Astrocyte (in vitro differentiated cells and primary cell): ENCODE results near the gene SLC8A2. TPM values are rescaled to one million over a fixed set of nuclear protein-coding genes. Genes with fewer than 3 reads are reported as not detected.

ENCODE experiments used
- DNase-seq: peaks from one replicate; pipeline ENCODE4 v3.0.0-alpha.2; 2010; ENCODE audit warnings: low read depth
- FAIRE-seq: peaks from 2 replicates; lab custom pipeline; 2011; peaks lifted over from hg19 to GRCh38; lab: Jason Lieb, UNC
- H2AFZ ChIP-seq: 2 replicates; pipeline ENCODE4 v1.6.0; 2012; ENCODE audit warnings: low read depth, low read length, inconsistent platforms
- H3K27ac ChIP-seq: 2 replicates; pipeline ENCODE4 v1.5.1; 2011; ENCODE audit warnings: low read depth, low read length, inconsistent platforms
- H3K27me3 ChIP-seq: 2 replicates; pipeline ENCODE4 v1.6.0; 2011; ENCODE audit warnings: low read length, inconsistent platforms; ENCODE audit not compliant: insufficient read depth
- H3K36me3 ChIP-seq: 2 replicates; pipeline ENCODE4 v1.5.1; 2011; ENCODE audit warnings: low read length, inconsistent platforms; ENCODE audit not compliant: insufficient read depth
- H3K4me1 ChIP-seq: 2 replicates; pipeline ENCODE4 v1.5.1; 2011; ENCODE audit warnings: low read length, inconsistent platforms; ENCODE audit not compliant: insufficient read depth
- H3K4me2 ChIP-seq: 2 replicates; pipeline ENCODE4 v1.6.0; 2012; ENCODE audit warnings: low read length, inconsistent platforms
- H3K4me3 ChIP-seq: 2 replicates; pipeline ENCODE4 v1.5.1; 2011; ENCODE audit warnings: low read depth, mild to moderate bottlenecking, low read length, inconsistent platforms; ENCODE audit not compliant: insufficient read depth
- H3K79me2 ChIP-seq: 2 replicates; pipeline ENCODE4 v1.6.0; 2012; ENCODE audit warnings: mild to moderate bottlenecking, low read length, inconsistent platforms; ENCODE audit not compliant: insufficient read depth
- H3K9ac ChIP-seq: 2 replicates; pipeline ENCODE4 v1.6.0; 2012; ENCODE audit warnings: mild to moderate bottlenecking, low read length, inconsistent platforms
- H3K9me3 ChIP-seq: 2 replicates; pipeline ENCODE4 v1.5.1; 2012; ENCODE audit warnings: low read depth, mild to moderate bottlenecking, low read length, inconsistent platforms; ENCODE audit not compliant: insufficient read depth
- H4K20me1 ChIP-seq: 2 replicates; pipeline ENCODE4 v1.6.0; 2012; ENCODE audit warnings: low read length, inconsistent platforms; ENCODE audit not compliant: insufficient read depth
- H3K27ac Mint-ChIP-seq: one replicate; pipeline ENCODE4 v1.8.0; 2021; ENCODE audit warnings: mild to moderate bottlenecking, mixed read lengths; ENCODE audit not compliant: unreplicated experiment
- H3K27me3 Mint-ChIP-seq: one replicate; pipeline ENCODE4 v1.8.0; 2021; ENCODE audit warnings: low read depth, mixed read lengths; ENCODE audit not compliant: unreplicated experiment
- H3K36me3 Mint-ChIP-seq: one replicate; pipeline ENCODE4 v1.8.0; 2021; ENCODE audit warnings: low read depth, mixed read lengths; ENCODE audit not compliant: unreplicated experiment
- H3K4me1 Mint-ChIP-seq: one replicate; pipeline ENCODE4 v1.8.0; 2021; ENCODE audit warnings: low read depth, mixed read lengths; ENCODE audit not compliant: unreplicated experiment
- H3K4me3 Mint-ChIP-seq: one replicate; pipeline ENCODE4 v1.8.0; 2021; ENCODE audit warnings: mild to moderate bottlenecking, moderate library complexity, mixed read lengths; ENCODE audit not compliant: unreplicated experiment
- H3K9me3 Mint-ChIP-seq: one replicate; pipeline ENCODE4 v1.8.0; 2021; ENCODE audit warnings: mild to moderate bottlenecking, mixed read lengths; ENCODE audit not compliant: unreplicated experiment
- EZH2 ChIP-seq: IDR thresholded peaks from 2 replicates; pipeline ENCODE4 v1.6.1; 2012; ENCODE audit warnings: mild to moderate bottlenecking, low read length, inconsistent platforms; ENCODE audit not compliant: insufficient read depth
- total RNA-seq: library from RNA; stranded (reverse); gene quantifications from 2 replicates; pipeline ENCODE4 v1.2.1, GENCODE V29; 2021
- TF ChIP-seq, protein P1 (sequence below): IDR thresholded peaks from 2 replicates; pipeline ENCODE4 v1.5.1; 2011; ENCODE audit warnings: low read depth, mild to moderate bottlenecking, inconsistent platforms, low read length, moderate library complexity; ENCODE audit not compliant: insufficient read depth

The SLC8A2 gene
- total RNA-seq, 1 donor from 2014 or later, result 3.3 TPM

DNA sequence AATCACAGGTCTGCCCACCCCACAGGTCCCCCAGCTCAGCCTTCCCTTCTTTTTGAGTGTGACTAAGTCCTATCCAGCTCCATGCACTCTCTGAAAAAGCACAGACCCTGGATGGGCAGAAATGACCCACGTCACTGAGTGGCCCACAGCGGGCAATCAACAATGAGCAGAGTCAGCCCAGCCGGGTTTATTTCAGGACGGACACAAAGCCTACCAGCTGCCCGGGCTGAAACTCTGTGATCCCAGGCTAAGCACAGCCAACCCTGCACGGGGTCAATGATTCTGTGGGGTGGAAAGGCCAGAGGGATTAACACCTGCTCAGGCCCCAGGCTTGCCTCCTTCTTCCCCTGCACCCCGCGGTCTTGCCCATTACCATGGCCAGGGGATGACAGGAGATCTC, 34.8 kb upstream of the SLC8A2 start:
- Histone ChIP-seq H4K20me1 (peaks cover 88% of the 10 kb centered on the region), H3K27ac (no peak overlapping the region)
- no peaks in the 10 kb centered on the region for H3K9me3 Mint-ChIP-seq

DNA sequence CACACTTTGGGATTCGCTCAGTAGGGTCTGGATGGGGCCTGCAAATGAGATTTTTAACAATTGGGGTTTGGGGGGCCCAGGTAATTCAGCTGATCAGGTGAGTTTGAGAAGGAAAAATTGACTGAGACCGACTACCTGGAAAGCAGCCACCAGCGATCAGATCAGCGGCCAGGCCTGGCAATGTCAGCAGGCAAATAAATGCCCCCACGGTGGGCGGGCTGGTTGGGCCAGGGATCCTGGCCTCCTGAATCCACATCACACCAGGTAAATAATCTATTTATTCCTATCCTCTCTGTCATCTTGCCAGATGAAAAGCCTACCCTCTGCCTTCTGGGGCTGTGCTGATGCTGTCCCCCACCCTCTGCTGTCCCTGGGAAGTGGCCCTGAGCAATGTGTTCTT, 33.8 kb upstream of the SLC8A2 start:
- Histone ChIP-seq H3K27me3 (no peaks in the 10 kb centered on the region), H3K27ac (no peak overlapping the region), H3K36me3 (peaks cover 7% of the 10 kb centered on the region), H3K4me2 (no peak overlapping the region), H3K9ac (no peak overlapping the region), H3K4me3 (no peak overlapping the region), H3K79me2 (peaks cover 62% of the 10 kb centered on the region), H4K20me1 (peaks cover 87% of the 10 kb centered on the region), H2AFZ (no peak overlapping the region), H3K9me3 (no peaks in the 10 kb centered on the region), H3K4me1 (peaks cover 9% of the 10 kb centered on the region)
- no peak overlapping the region for H3K27ac Mint-ChIP-seq
- H3K27me3 Mint-ChIP-seq, result no peaks in the 10 kb centered on the region
- no peak for DNase-seq
- TF ChIP-seq, protein P1, sequence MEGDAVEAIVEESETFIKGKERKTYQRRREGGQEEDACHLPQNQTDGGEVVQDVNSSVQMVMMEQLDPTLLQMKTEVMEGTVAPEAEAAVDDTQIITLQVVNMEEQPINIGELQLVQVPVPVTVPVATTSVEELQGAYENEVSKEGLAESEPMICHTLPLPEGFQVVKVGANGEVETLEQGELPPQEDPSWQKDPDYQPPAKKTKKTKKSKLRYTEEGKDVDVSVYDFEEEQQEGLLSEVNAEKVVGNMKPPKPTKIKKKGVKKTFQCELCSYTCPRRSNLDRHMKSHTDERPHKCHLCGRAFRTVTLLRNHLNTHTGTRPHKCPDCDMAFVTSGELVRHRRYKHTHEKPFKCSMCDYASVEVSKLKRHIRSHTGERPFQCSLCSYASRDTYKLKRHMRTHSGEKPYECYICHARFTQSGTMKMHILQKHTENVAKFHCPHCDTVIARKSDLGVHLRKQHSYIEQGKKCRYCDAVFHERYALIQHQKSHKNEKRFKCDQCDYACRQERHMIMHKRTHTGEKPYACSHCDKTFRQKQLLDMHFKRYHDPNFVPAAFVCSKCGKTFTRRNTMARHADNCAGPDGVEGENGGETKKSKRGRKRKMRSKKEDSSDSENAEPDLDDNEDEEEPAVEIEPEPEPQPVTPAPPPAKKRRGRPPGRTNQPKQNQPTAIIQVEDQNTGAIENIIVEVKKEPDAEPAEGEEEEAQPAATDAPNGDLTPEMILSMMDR, result no peak
- no peak for TF ChIP-seq EZH2
- peaks cover 11% of the 10 kb centered on the region for H3K36me3 Mint-ChIP-seq
- H3K4me3 Mint-ChIP-seq, result no peak overlapping the region
- H3K4me1 Mint-ChIP-seq, result peaks cover 22% of the 10 kb centered on the region
- no peak for FAIRE-seq
- H3K9me3 Mint-ChIP-seq, result no peaks in the 10 kb centered on the region

More for the DNA sequence above, 34.8 kb upstream of the SLC8A2 start:
- Histone ChIP-seq H3K4me1 (peaks cover 9% of the 10 kb centered on the region), H3K9ac (no peak overlapping the region), H3K79me2 (peaks cover 72% of the 10 kb centered on the region), H3K27me3 (no peaks in the 10 kb centered on the region), H3K4me3 (no peak overlapping the region), H3K9me3 (no peaks in the 10 kb centered on the region), H2AFZ (no peak overlapping the region), H3K36me3 (peaks cover 7% of the 10 kb centered on the region), H3K4me2 (no peak overlapping the region)
- Mint-ChIP-seq H3K27ac (no peak overlapping the region), H3K36me3 (peaks cover 6% of the 10 kb centered on the region), H3K27me3 (no peaks in the 10 kb centered on the region), H3K4me3 (no peak overlapping the region), H3K4me1 (peaks cover 25% of the 10 kb centered on the region)
- no peak for FAIRE-seq
- no peak for DNase-seq
- TF ChIP-seq EZH2, result no peak
- TF ChIP-seq, protein P1, result no peak

DNA sequence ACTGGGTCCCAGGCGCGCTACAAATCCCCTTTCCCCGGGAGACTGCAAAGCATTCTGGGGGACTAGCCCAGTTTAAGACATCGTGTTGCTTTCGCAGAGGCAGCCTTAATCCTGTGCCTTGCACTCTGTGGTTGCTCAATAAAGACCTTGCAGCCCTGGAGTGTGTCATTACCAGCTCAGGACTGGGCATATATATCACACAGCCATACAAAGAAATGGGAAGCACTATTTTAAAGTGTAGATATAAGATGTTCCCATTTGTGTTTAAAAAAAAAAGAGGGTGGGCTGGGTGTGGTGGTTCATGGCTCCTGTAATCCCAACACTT, 32.1 kb upstream of the SLC8A2 start:
- Mint-ChIP-seq H3K27me3 (no peaks in the 10 kb centered on the region), H3K4me3 (no peak overlapping the region), H3K4me1 (peaks cover 17% of the 10 kb centered on the region), H3K36me3 (peaks cover 12% of the 10 kb centered on the region), H3K27ac (no peak overlapping the region), H3K9me3 (no peaks in the 10 kb centered on the region)
- Histone ChIP-seq H3K4me2 (no peak overlapping the region), H3K9ac (no peak overlapping the region), H3K9me3 (no peaks in the 10 kb centered on the region), H3K27ac (no peak overlapping the region), H3K27me3 (no peaks in the 10 kb centered on the region), H3K4me1 (no peaks in the 10 kb centered on the region), H3K4me3 (no peak overlapping the region), H3K79me2 (peaks cover 46% of the 10 kb centered on the region), H2AFZ (no peak overlapping the region), H4K20me1 (peaks cover 85% of the 10 kb centered on the region), H3K36me3 (peaks cover 7% of the 10 kb centered on the region)
- no peak for DNase-seq
- TF ChIP-seq EZH2, result no peak
- TF ChIP-seq, protein P1, result no peak
- no peak for FAIRE-seq
